CD14-positive monocyte (primary cell): Measurements from ENCODE around the gene LZTR1. TPM values are rescaled to one million over a fixed set of nuclear protein-coding genes. Genes with fewer than 3 reads are reported as not detected.
A peak's percentile ranks its signal among the peaks of the same experiment; 100 is the strongest.
"Not testable (repeated sequence)": the region's sequence is repeated elsewhere in the genome, so short reads cannot be mapped to it uniquely, and the experiment has no call there.

ENCODE experiments used
- DNase-seq, 3 donors: peaks; one replicate each; pipeline ENCODE4 v3.0.0-alpha.2; 2011 to 2022
- H2AFZ ChIP-seq: 2 replicates; pipeline ENCODE4 v1.6.0; 2012; ENCODE audit warnings: mild to moderate bottlenecking, low read depth, low read length, inconsistent platforms; ENCODE audit not compliant: insufficient read depth, poor library complexity, severe bottlenecking
- H3K27ac ChIP-seq, 2 donors: 1 replicate in 1 of 2; 2 replicates in 1 of 2; pipeline ENCODE4 v1.5.1; 2012 to 2013; ENCODE audit warnings: low read length in 2 of 2, control low read depth in 1 of 2, inconsistent platforms in 1 of 2, low read depth in 1 of 2, mild to moderate bottlenecking in 1 of 2
- H3K27me3 ChIP-seq, 2 donors: one replicate each; pipeline versions ENCODE4 v1.6.0 to v1.6.1; 2011 to 2013; ENCODE audit warnings: low read length in 2 of 2; ENCODE audit not compliant: control insufficient read depth in 2 of 2, insufficient read depth in 2 of 2
- H3K36me3 ChIP-seq, 2 donors: replicated peaks in 1 of 2; 1 replicate in 1 of 2; 2 replicates in 1 of 2; pipeline versions ENCODE4 v1.5.1 to v1.6.1; 2012 to 2013; ENCODE audit warnings: low read length in 2 of 2, control low read depth in 1 of 2, inconsistent platforms in 1 of 2, mild to moderate bottlenecking in 1 of 2; ENCODE audit not compliant: insufficient read depth in 2 of 2, control insufficient read depth in 1 of 2
- H3K4me1 ChIP-seq, 2 donors: 1 replicate in 1 of 2; 2 replicates in 1 of 2; pipeline versions ENCODE4 v1.5.1 to v1.6.1; 2012 to 2013; ENCODE audit warnings: low read length in 2 of 2, control low read depth in 1 of 2, inconsistent platforms in 1 of 2, mild to moderate bottlenecking in 1 of 2, moderate library complexity in 1 of 2; ENCODE audit not compliant: insufficient read depth in 2 of 2, control insufficient read depth in 1 of 2
- H3K4me2 ChIP-seq: replicated peaks from 2 replicates; pipeline ENCODE3; 2012; ENCODE audit warnings: low read length, moderate library complexity, mild to moderate bottlenecking; ENCODE audit not compliant: poor library complexity, severe bottlenecking; ENCODE audit errors: extremely low read depth
- H3K4me3 ChIP-seq, 3 experiments: fragments of 200-600 bp in 1 of 3; sonication (generic) in 1 of 3; replicated peaks in 1 of 3; 1 replicate in 2 of 3; 2 replicates in 1 of 3; pipeline ENCODE4 v1.5.1; 2011 to 2013; ENCODE audit warnings: low read length in 3 of 3, mild to moderate bottlenecking in 3 of 3, control low read depth in 2 of 3, low read depth in 2 of 3, inconsistent platforms in 1 of 3, moderate library complexity in 1 of 3
- H3K79me2 ChIP-seq: 2 replicates; pipeline ENCODE4 v1.6.0; 2012; ENCODE audit warnings: mild to moderate bottlenecking, control low read depth, inconsistent platforms, low read length, moderate library complexity; ENCODE audit not compliant: insufficient read depth
- H3K9ac ChIP-seq: 2 replicates; pipeline ENCODE4 v1.6.0; 2017; ENCODE audit warnings: low read length, mild to moderate bottlenecking; ENCODE audit not compliant: insufficient read depth, poor library complexity, severe bottlenecking
- H3K9me3 ChIP-seq, 2 donors: replicated peaks in 1 of 2; 1 replicate in 1 of 2; 2 replicates in 1 of 2; pipeline versions ENCODE4 v1.5.1 to v1.6.1; 2012 to 2013; ENCODE audit warnings: low read length in 2 of 2, control low read depth in 1 of 2; ENCODE audit not compliant: control insufficient read depth in 1 of 2, insufficient read depth in 1 of 2
- H4K20me1 ChIP-seq: 2 replicates; pipeline ENCODE4 v1.6.0; 2012; ENCODE audit warnings: mild to moderate bottlenecking, low read length, control low read depth, moderate library complexity; ENCODE audit not compliant: insufficient read depth
- H3K27ac Mint-ChIP-seq, 7 donors: one replicate each; pipeline ENCODE4 v1.8.0; 2020; ENCODE audit warnings: mild to moderate bottlenecking in 7 of 7, mixed read lengths in 7 of 7, moderate library complexity in 6 of 7, inconsistent platforms in 2 of 7
- H3K27me3 Mint-ChIP-seq, 3 donors: one replicate each; pipeline ENCODE4 v1.8.0; 2021 to 2022; ENCODE audit warnings: low read depth in 3 of 3, mild to moderate bottlenecking in 3 of 3, mixed read lengths in 3 of 3, moderate library complexity in 3 of 3, inconsistent platforms in 1 of 3
- H3K36me3 Mint-ChIP-seq, 2 donors: one replicate each; pipeline ENCODE4 v1.8.0; 2020; ENCODE audit warnings: mixed read lengths in 2 of 2, inconsistent platforms in 1 of 2, mild to moderate bottlenecking in 1 of 2
- H3K4me1 Mint-ChIP-seq: one replicate; pipeline ENCODE4 v1.8.0; 2020; ENCODE audit warnings: mild to moderate bottlenecking, mixed read lengths
- H3K4me3 Mint-ChIP-seq, 2 donors: one replicate each; pipeline ENCODE4 v1.8.0; 2020; ENCODE audit warnings: mild to moderate bottlenecking in 2 of 2, mixed read lengths in 2 of 2, moderate library complexity in 1 of 2
- H3K9me3 Mint-ChIP-seq, 7 donors: one replicate each; pipeline ENCODE4 v1.8.0; 2020 to 2022; ENCODE audit warnings: mixed read lengths in 7 of 7, mild to moderate bottlenecking in 6 of 7, moderate library complexity in 6 of 7, inconsistent platforms in 2 of 7
- CTCF ChIP-seq: fragments of 200-600 bp; IDR thresholded peaks from one replicate; pipeline ENCODE4 v1.8.0; 2022; ENCODE audit warnings: antibody characterized with exemption, mild to moderate bottlenecking
- WGBS: methylation state at CpG from one replicate; pipeline ENCODE4 v1.1.5; 2013; ENCODE audit warnings: missing lambda C conversion rate; ENCODE audit not compliant: insufficient coverage; 5-methylcytosine and 5-hydroxymethylcytosine counted together
- intact Hi-C, 2 donors: fragments of 100-400 bp; cut with micrococcal nuclease; formaldehyde crosslinking; loops; one replicate each; pipeline versions ENCODE4 v1.15.0 to v1.15.1; 2023
- polyA plus RNA-seq, 3 donors: library from polyadenylated mRNA; depleted of rRNA in 1 of 3; unstranded in 2 of 3; stranded (reverse) in 1 of 3; fragments of 300-500 nt in 2 of 3; fragments of >200 nt in 1 of 3; fragmentation: Illumina TruSeq in 2 of 3; gene quantifications; 1 replicate in 2 of 3; 2 replicates in 1 of 3; pipeline ENCODE4 v1.2.3, GENCODE V29; 2012 to 2021

The LZTR1 gene
- polyA plus RNA-seq, 3 donors, result 7.1 to 63.3 (median 11.5) TPM

GRCh38 chr22:20937794-20938671 is 44.1 kb upstream of the LZTR1 start:
- Histone ChIP-seq H3K36me3 (peaks cover 22 to 64% of the 10 kb centered on the region in 2 donors), H3K27ac (peak overlapping the region in 1 of 2 donors; percentile 31), H3K4me2 (no peak overlapping the region), H3K79me2 (peaks cover 98% of the 10 kb centered on the region), H4K20me1 (peaks cover 98% of the 10 kb centered on the region), H3K9ac (no peak overlapping the region), H2AFZ (no peak overlapping the region), H3K27me3 (no peaks in the 10 kb centered on the region), H3K4me3 (no peak overlapping the region), H3K9me3 (no peaks in the 10 kb centered on the region), H3K4me1 (no peaks in the 10 kb centered on the region)
- peaks cover 43 to 69% of the 10 kb centered on the region in 2 donors for H3K36me3 Mint-ChIP-seq
- H3K4me3 Mint-ChIP-seq, result no peak overlapping the region
- 100% methylated on average over 2 of the region's 8 CpGs for WGBS
- TF ChIP-seq CTCF, result no peak
- peaks cover 24% of the 10 kb centered on the region for H3K4me1 Mint-ChIP-seq
- intact Hi-C loops, result no loop called here
- peaks cover 0 to 2% (median 0%) of the 10 kb centered on the region in 3 donors for H3K27me3 Mint-ChIP-seq
- peak overlapping the region in 1 of 7 donors; percentile 26 for H3K27ac Mint-ChIP-seq
- no peak for DNase-seq
- no peaks in the 10 kb centered on the region for H3K9me3 Mint-ChIP-seq

- H3K27me3 Mint-ChIP-seq, H3K27me3 ChIP-seq, H3K9me3 ChIP-seq, DNase-seq, H3K9me3 Mint-ChIP-seq, H3K4me1 ChIP-seq, intact Hi-C loops, H3K9ac ChIP-seq, H2AFZ ChIP-seq, H3K4me3 Mint-ChIP-seq, H3K4me3 ChIP-seq, H3K27ac ChIP-seq, H3K4me2 ChIP-seq: not testable (repeated sequence)
- peaks cover 98% of the 10 kb centered on the region for H3K79me2 ChIP-seq
- Mint-ChIP-seq H3K27ac (peak overlapping the region in 3 of 7 donors; percentile 20 to 32 (median 30)), H3K36me3 (peaks cover 33 to 56% of the 10 kb centered on the region in 2 donors), H3K4me1 (peaks cover 29% of the 10 kb centered on the region)
- WGBS, result 100% methylated on average over 1 of the region's 14 CpGs
- H4K20me1 ChIP-seq, result peaks cover 98% of the 10 kb centered on the region
- peaks cover 14 to 50% of the 10 kb centered on the region in 2 donors for H3K36me3 ChIP-seq
Measured at GRCh38 chr22:20939457-20940185, 42.5 kb upstream of the LZTR1 start.
